GM23248 (cell line): ENCODE data around the gene HNRNPR. TPM values are rescaled to one million over a fixed set of nuclear protein-coding genes. Genes with fewer than 3 reads are reported as not detected.

Experiments
- DNase-seq: peaks from one replicate; pipeline ENCODE4 v3.0.0-alpha.2; 2015
- H2AFZ ChIP-seq: fragments of 200-600 bp; sonication (generic); 2 replicates; pipeline ENCODE4 v1.6.1; 2016; ENCODE audit warnings: antibody characterized with exemption
- H3F3A ChIP-seq: fragments of 200-600 bp; sonication (generic); 2 replicates; pipeline ENCODE4 v1.6.1; 2016; ENCODE audit warnings: mild to moderate bottlenecking, antibody characterized with exemption, mixed run types; ENCODE audit not compliant: insufficient read depth
- H3K27ac ChIP-seq: fragments of 200-600 bp; sonication (generic); 2 replicates; pipeline ENCODE4 v1.5.1; 2016; ENCODE audit warnings: mild to moderate bottlenecking
- H3K27me3 ChIP-seq: fragments of 200-600 bp; sonication (generic); replicated peaks from 2 replicates; pipeline ENCODE4 v1.6.1; 2016; ENCODE audit warnings: mild to moderate bottlenecking; ENCODE audit not compliant: insufficient read depth
- H3K36me3 ChIP-seq: fragments of 200-600 bp; sonication (generic); 2 replicates; pipeline ENCODE4 v1.6.1; 2016; ENCODE audit warnings: low read depth, mild to moderate bottlenecking
- H3K4me1 ChIP-seq: fragments of 200-600 bp; sonication (generic); 2 replicates; pipeline ENCODE4 v1.6.1; 2016; ENCODE audit warnings: mild to moderate bottlenecking; ENCODE audit not compliant: insufficient read depth
- H3K4me2 ChIP-seq: fragments of 200-600 bp; sonication (generic); one replicate; pipeline ENCODE4 v1.6.1; 2016; ENCODE audit warnings: mild to moderate bottlenecking; ENCODE audit not compliant: unreplicated experiment
- H3K4me3 ChIP-seq: fragments of 200-600 bp; sonication (generic); 2 replicates; pipeline ENCODE4 v1.5.1; 2016; ENCODE audit warnings: mild to moderate bottlenecking
- H3K79me2 ChIP-seq: fragments of 200-600 bp; sonication (generic); 2 replicates; pipeline ENCODE4 v1.6.1; 2016; ENCODE audit warnings: mild to moderate bottlenecking; ENCODE audit not compliant: insufficient read depth
- H3K9ac ChIP-seq: fragments of 200-600 bp; sonication (generic); 2 replicates; pipeline ENCODE4 v1.6.1; 2016; ENCODE audit warnings: mild to moderate bottlenecking
- H3K9me2 ChIP-seq: fragments of 200-600 bp; sonication (generic); 2 replicates; pipeline ENCODE4 v1.6.1; 2016; ENCODE audit warnings: mixed run types, mild to moderate bottlenecking, moderate library complexity; ENCODE audit not compliant: insufficient read depth
- H3K9me3 ChIP-seq: fragments of 200-600 bp; sonication (generic); one replicate; pipeline ENCODE4 v1.6.1; 2017; ENCODE audit warnings: low read depth
- H4K20me1 ChIP-seq: fragments of 200-600 bp; sonication (generic); 2 replicates; pipeline ENCODE4 v1.6.0; 2016; ENCODE audit not compliant: insufficient read depth
- EZH2 ChIP-seq: fragments of 200-600 bp; sonication (generic); IDR thresholded peaks from 2 replicates; pipeline ENCODE4 v1.6.1; 2018; ENCODE audit warnings: antibody characterized with exemption, mild to moderate bottlenecking; ENCODE audit not compliant: insufficient read depth, poor library complexity, severe bottlenecking
- EZH2phosphoT487 ChIP-seq: fragments of 200-600 bp; sonication (generic); IDR thresholded peaks from 2 replicates; pipeline ENCODE4 v1.6.1; 2018; ENCODE audit warnings: antibody characterized with exemption, moderate library complexity, mild to moderate bottlenecking, low read depth; ENCODE audit not compliant: insufficient read depth
- WGBS, 2 experiments: methylation state at CpG; one replicate each; pipeline ENCODE4 v1.1.6; 2015 to 2017; ENCODE audit warnings: low lambda C conversion rate in 2 of 2, low coverage in 1 of 2; ENCODE audit errors: missing lambda C conversion rate in 2 of 2; 5-methylcytosine and 5-hydroxymethylcytosine counted together
- in situ Hi-C: fragments of 300-500 bp; cut with MboI; formaldehyde crosslinking; loops from 2 replicates; pipeline ENCODE4 v1.15.0; 2020
- polyA plus RNA-seq: library from polyadenylated mRNA; unstranded; fragments of >200 nt; fragmentation: Nextera tagmentation; extraction: Ambion mirVana; gene quantifications from 2 replicates; pipeline ENCODE4 v1.2.1, GENCODE V29; 2016
- total RNA-seq: library from RNA; depleted of rRNA; stranded (reverse); fragments of >200 nt; shearing (Covaris generic); gene quantifications from 2 replicates; pipeline ENCODE4 v1.2.3, GENCODE V29; 2014

The HNRNPR gene
- total and polyA plus RNA-seq, 2 experiments from 2014 or later, result 77.5 to 124 TPM

GRCh38 chr1:23344987-23345472, 946 bp upstream of the HNRNPR start:
- Histone ChIP-seq H3K79me2 (peaks cover 40% of the 10 kb centered on the region), H3K9ac (peak overlapping the region; percentile 96), H2AFZ (peak overlapping the region; percentile 75), H3F3A (peaks cover 35% of the 10 kb centered on the region), H3K4me3 (peak overlapping the region; percentile 91), H3K4me1 (peaks cover 28% of the 10 kb centered on the region), H4K20me1 (peaks cover 27% of the 10 kb centered on the region), H3K9me3 (no peaks in the 10 kb centered on the region), H3K27me3 (no peaks in the 10 kb centered on the region), H3K9me2 (no peaks in the 10 kb centered on the region), H3K27ac (peak overlapping the region; percentile 93), H3K4me2 (peak overlapping the region; percentile 89), H3K36me3 (no peaks in the 10 kb centered on the region)
- no peak for TF ChIP-seq EZH2phosphoT487
- TF ChIP-seq EZH2, result no peak
- no peak for DNase-seq
- in situ Hi-C loops, result no loop called here
- WGBS, 2 experiments, result 15 to 18% methylated on average over 8 of the region's 8 CpGs

GRCh38 chr1:23343221-23344110, 618 bp downstream of the HNRNPR start:
- 1 to 2% methylated on average over 39 to 54 of the region's 66 CpGs for WGBS, 2 experiments

DNA sequence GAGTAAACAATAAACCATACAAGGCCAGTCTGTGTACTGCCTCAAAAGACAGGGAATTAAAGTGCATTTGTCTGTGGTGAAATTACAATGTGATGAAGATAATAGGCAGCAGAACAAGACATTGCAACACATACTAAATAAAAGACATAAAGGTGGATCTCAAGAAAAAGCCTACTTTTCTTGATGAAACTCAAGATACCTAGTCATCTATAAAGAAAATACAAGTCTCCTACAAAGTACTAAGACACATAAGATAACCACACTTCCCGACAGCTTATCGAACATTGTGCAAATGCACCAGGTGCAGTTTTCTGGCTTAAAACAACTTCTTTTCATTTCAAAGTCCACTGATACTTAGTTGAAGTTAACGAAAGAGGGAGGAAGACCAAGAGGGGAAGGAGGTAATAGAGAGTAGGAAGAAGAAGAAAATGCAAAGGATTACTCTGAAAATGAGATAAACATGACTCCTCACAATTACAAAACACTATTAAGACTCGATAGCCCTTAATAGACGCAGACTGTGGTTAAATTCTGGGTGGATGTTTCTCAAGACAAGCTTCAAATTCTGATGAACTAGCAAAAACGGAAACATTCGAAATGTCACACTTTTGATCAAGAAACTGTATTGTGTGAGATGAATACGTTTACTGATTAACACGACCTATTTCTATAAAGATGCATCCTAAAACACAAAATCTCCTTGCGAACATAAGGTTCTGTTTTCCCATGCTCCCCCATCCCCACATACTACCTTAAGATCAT, 2.0 kb downstream of the HNRNPR start:
- H3K36me3 ChIP-seq, result peaks cover 13% of the 10 kb centered on the region
- no peaks in the 10 kb centered on the region for H3K9me3 ChIP-seq
- H4K20me1 ChIP-seq, result peaks cover 42% of the 10 kb centered on the region
- no peak overlapping the region for H2AFZ ChIP-seq
- no peak for TF ChIP-seq EZH2
- TF ChIP-seq EZH2phosphoT487, result no peak
- peak overlapping the region; percentile 93 for H3K27ac ChIP-seq
- H3K9me2 ChIP-seq, result no peaks in the 10 kb centered on the region
- H3F3A ChIP-seq, result peaks cover 55% of the 10 kb centered on the region
- in situ Hi-C loops, result no loop called here
- no peaks in the 10 kb centered on the region for H3K27me3 ChIP-seq
- peak overlapping the region; percentile 97 for H3K4me2 ChIP-seq
- WGBS, 2 experiments, result 4 to 6% methylated on average over 10 of the region's 10 CpGs
- peak; percentile 37 for DNase-seq
- H3K79me2 ChIP-seq, result peaks cover 69% of the 10 kb centered on the region
- H3K9ac ChIP-seq, result peak overlapping the region; percentile 96
- H3K4me3 ChIP-seq, result peak overlapping the region; percentile 91
- H3K4me1 ChIP-seq, result peaks cover 57% of the 10 kb centered on the region

More at GRCh38 chr1:23343221-23344110, 618 bp downstream of the HNRNPR start:
- H3K4me1 ChIP-seq, result peaks cover 43% of the 10 kb centered on the region
- peak overlapping the region; percentile 97 for H3K4me2 ChIP-seq
- H3K4me3 ChIP-seq, result peak overlapping the region; percentile 91
- H3F3A ChIP-seq, result peaks cover 41% of the 10 kb centered on the region
- no peaks in the 10 kb centered on the region; the same call in 1 of the 2 replicates for H3K36me3 ChIP-seq
- H3K79me2 ChIP-seq, result peaks cover 55% of the 10 kb centered on the region
- TF ChIP-seq EZH2phosphoT487, result no peak
- TF ChIP-seq EZH2, result no peak
- no peaks in the 10 kb centered on the region for H3K9me2 ChIP-seq
- peaks cover 39% of the 10 kb centered on the region for H4K20me1 ChIP-seq
- peak; percentile 89 for DNase-seq
- H3K9me3 ChIP-seq, result no peaks in the 10 kb centered on the region
- peak overlapping the region; percentile 93 for H3K27ac ChIP-seq
- in situ Hi-C loops, result no loop called here
- peak overlapping the region; percentile 96 for H3K9ac ChIP-seq
- H2AFZ ChIP-seq, result no peak overlapping the region
- no peaks in the 10 kb centered on the region for H3K27me3 ChIP-seq

DNA sequence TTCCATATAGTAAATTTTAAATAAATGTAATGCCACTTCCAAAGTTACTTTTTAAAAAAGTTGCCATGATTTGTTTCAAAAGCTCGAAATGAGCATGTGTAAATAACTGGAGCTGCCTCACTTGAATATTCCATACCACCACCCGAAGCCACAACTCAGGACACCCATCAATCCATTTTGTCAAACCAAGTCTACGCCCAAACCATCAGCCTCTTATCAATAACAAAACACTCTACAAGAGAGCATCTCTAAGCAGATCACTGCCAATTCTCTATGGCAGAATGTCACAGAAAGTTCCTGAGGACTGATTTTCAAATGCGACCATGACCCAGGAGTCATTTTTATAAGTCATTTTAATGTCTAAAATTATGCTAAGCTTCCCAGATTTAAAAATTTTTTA, 4.5 kb downstream of the HNRNPR start:
- Histone ChIP-seq H3F3A (peaks cover 50% of the 10 kb centered on the region), H3K27me3 (no peaks in the 10 kb centered on the region), H4K20me1 (peaks cover 50% of the 10 kb centered on the region), H3K9ac (peak overlapping the region; percentile 96; the same call in 1 of the 2 replicates), H3K36me3 (peaks cover 27% of the 10 kb centered on the region), H3K9me2 (no peaks in the 10 kb centered on the region), H3K4me3 (peak overlapping the region; percentile 91), H3K79me2 (peaks cover 94% of the 10 kb centered on the region), H3K4me2 (peak overlapping the region; percentile 97), H3K4me1 (peaks cover 52% of the 10 kb centered on the region), H3K27ac (no peak overlapping the region), H3K9me3 (no peaks in the 10 kb centered on the region), H2AFZ (no peak overlapping the region)
- TF ChIP-seq EZH2phosphoT487 (no peak), EZH2 (no peak)
- no peak for DNase-seq
- in situ Hi-C loops, result no loop called here
- 61 to 63% methylated on average over 4 of the region's 4 CpGs for WGBS, 2 experiments
